Activated T-cell treated with anti-CD3 and anti-CD28 coated beads, Interleukin-2, amount 50 U/mL, for 48 hours (primary cell): Measurements from ENCODE around the gene DUSP7.
"Not testable (repeated sequence)": the region's sequence is repeated elsewhere in the genome, so short reads cannot be mapped to it uniquely, and the experiment has no call there.

Experiments
- DNase-seq, 2 experiments: peaks; one replicate each; pipeline ENCODE4 v3.0.0-alpha.2; 2020

The DUSP7 gene

DNA sequence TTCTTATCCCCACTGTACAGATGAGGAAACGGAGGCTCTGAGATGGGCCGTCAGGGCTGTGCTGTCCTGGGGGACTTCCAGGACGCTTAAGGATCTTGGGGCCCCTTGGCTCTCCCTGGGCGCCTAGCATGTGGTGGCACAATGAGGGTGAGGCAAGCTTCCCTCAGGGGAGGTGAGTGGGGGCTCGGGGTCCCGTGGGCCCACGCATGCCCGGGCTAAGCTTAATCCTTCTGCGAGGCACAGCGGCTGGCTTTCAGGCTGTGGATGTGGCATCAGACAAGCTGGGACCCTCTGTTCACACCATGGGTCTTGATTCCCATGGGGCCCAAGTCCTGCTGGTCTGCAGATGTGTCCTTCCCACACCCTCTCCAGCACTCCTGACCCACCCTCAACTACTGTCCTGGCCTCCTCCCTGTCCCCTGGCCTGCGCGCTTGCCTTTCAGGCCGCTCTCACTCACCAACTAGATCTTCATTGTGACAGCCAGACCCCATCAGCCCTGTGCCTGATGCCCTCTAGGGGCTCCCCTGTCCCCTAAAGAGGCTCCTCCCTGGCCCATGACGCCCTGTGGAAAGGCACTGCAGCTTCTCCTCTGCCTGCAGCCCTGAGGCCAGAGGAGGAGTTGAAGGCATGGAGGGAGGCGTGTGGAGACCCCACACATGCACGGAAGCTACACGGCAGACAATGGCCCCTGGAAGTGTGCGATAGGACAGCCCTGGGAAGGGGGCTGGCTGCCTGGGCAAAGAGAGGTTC, 11.3 kb downstream of the DUSP7 start:
- DNase-seq: no peak

DNA sequence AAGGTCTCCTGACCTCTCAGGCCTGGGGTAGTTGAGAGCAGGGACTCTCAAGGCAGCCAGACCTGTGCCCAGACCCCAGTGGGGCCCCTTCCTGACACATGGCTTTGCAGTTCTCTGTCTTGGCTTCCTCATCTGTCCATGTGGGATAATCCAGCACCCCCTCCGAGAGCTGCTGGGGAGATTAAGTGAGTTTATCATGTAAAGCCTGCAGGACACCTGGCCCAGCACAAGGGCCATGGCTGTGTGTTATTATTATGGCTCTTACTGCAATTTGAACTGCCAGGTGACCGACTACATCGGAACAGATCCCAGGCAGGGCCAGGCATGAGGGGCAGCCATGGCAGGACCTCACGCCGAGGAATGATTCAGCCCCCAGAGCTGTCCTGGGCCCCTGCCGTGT, 12.6 kb downstream of the DUSP7 start:
- no peak for DNase-seq

DNA sequence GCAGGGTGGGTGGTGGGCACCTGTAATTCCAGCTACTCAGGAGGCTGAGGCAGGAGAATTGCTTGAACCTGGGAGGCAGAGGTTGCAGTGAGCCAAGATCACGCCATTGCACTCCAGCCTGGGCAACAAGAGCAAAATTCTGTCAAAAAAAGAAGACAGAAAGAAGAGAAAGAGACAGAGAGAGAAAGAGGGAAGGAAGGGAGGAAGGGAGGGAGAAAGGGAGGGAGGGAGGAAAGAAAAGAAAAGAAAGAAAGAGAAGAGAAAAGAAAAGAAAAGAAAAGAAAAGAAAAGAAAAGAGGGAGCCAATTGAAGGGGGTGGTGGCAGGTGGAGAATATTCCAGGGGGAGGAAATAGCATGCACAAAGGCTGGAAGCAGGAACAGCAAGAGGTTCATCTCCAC, 13.3 kb downstream of the DUSP7 start:
- not testable (repeated sequence) for DNase-seq

DNA sequence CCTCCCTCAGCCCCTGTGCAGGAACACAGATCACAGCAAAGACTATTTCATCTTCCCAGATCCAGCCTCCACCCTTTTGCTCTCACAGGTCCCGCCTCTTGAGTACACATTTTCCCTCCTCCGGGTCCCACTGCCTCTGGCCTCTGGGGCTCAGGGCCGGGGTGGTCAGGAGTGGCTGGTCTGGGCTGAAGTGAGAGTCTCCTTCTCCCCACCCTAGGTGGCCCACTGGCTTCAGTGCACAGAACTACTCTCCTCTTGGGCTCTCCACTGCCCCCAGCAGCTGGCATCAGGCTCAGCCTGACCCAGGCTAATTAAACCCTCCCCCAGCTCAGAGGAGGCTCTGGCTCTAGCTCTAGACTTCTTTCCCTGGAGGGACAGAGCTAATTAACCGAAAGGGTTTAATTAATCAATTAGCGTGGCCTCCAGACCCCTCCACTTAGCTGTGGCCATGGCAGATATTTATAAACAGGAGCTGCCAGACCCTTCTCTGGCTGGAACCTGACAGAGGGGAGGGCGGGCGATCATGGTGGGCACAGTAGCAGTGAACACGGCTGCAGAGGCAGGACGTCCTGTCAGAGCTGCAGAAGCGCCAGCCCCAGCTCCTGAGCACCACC, 15.1 kb downstream of the DUSP7 start:
- DNase-seq: no peak

DNA sequence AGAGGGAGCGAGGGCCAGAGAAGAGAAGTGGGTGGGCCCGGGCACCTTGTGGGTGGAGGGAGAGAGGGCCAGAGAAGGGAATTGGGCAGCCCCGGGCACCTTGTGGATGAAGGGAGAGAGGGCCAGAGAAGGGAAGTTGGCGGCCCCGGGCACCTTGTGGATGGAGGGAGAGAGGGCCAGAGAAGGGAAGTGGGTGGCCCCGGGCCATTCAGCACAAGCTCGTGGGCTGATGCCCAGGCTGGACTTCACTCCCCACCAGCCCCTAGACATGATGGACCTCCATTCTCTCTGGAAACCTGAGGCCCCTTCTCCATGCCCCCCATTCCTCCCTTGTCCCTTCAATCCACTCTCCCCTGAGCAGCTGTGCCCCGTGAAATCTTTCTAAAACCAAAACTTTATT, 15.8 kb downstream of the DUSP7 start:
- no peak for DNase-seq

DNA sequence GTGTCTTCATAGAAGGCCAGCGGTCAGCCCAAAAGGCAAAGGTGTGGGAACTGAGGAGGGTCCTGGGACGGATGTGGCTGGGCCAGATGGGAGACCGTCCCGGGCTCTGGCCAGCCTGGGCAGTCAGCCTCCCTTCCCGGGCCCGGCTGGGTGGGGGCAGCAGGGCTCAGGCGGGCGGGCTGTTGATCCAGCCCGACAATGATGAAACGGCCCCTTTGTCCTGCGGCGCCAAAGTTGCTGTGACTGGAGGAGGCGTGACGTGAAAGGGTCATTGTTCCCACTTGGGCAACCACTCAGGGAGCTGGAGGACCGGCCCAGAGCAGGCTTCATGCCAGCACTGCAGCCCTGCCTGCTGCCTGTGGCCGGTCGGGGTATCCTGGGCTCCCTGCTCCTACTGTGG, 16.5 kb downstream of the DUSP7 start:
- no peak for DNase-seq

DNA sequence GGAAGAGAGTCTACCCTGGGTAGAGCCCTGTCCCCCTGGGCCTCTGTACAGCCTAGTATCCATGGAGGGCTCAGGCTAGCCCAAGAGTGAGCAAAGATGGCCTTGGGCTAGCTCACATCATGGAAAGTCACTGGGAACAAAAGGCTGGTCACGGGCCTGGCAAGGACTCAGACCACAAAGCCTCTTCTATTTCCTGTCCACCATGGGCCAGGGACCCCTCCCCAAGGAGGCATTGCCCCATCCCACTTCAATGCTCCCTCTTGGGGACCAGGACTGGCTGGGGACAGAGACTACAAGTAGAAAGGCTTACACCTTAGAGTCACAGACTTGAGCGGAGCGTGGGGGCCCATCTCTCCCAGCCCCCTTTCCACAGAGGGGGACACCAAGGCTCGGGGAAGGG, 16.9 kb downstream of the DUSP7 start:
- no peak for DNase-seq

DNA sequence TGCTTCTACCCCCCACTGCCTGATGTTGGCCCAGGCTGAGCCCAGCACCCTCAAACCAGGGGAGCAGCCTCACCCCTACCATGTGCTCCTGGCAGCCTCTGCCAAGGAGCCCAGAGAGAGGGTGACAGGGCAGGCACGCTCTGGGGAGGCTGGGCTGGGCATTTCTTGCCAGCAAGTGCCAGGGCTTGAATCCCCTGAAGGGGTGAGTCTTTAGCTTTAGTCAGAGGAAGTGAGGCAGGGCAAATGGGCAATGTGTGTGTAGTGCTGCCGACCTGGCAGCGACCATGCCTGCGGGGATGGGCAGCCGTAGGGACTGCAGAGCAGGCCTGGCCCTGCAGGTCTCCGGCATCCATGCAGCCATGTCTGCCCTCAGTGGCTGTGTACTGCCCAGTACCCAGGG, 18.1 kb downstream of the DUSP7 start:
- DNase-seq: no peak

DNA sequence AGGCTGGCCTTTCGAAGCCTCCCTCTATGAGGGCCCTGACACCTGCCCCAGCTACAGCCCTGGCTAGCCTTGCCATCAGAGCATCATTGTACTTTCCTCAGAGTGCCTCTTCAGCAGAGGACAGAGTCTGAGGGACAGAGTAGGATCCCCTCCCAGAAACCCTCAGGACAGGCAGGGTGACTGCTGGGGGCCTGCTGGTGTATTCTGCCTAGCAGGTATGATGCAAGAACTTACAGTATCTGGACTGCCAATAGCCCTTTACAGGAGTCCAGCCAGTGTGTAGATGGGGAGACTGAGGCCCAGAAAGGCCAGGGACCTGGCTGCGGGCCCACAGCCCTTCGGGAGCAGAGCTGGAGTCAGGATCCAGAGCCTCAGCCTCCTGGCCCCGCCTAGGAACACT, 19.1 kb downstream of the DUSP7 start:
- DNase-seq: no peak

DNA sequence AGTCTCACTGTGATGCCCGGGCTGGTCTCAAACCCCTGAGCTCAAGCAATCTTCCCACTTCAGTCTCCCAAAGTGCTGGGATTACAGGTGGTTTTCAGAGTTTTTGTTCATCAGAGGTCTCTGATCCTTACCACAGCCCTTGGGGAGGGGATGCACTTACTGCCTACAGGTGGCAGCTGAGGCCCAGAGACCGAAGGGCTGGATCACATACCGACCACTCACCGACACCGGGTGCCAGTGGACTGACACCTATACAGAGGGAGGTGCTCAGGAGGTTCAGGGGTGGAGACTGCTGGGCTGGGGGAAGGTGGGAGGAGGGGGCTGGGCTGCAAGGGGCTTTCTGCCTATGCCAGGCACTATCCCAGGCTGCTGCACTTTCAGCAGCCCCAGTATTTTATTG, 19.5 kb downstream of the DUSP7 start:
- DNase-seq: no peak

DNA sequence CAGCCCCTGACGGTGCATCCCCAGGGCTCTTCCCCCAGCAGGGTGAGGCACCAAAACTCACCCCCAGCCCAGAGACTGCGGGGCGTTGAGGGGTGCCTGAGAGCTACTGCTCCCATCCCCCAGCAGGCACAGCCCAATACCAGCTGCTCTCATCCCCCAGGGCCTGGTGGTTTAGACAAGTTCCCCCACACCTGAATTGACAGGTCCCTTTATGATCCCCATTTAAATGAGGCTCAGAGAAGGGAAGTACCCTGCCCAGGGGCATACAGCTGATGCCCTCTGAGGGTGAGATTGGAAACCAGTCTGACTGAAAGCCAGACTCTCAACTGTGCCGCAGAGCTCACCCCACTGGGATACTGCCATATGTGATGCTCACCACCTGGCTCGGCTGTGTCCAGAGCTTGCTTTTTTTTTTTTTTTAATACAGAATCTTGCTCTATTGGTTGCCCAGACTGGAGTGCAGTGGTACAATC, 20.1 kb downstream of the DUSP7 start:
- DNase-seq: no peak

DNA sequence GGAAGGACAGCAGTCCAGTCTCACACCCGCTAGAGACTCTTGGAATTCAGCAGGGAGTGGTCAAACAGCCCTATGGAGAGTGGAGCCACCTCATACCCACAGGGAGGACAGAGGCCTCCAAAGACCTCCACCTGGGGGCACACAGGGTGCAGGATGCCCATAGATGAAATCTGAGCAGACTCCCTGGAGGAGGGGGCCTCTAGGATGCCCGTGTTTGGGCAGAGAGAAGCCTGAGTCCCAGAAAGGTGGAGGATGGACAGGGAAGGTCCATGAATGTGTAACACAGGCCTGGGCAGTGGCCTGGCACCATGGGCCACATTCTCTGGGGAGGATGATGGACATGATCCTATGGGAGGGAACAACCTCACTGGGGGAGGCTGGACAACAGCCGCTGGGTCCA, 21.7 kb downstream of the DUSP7 start:
- no peak for DNase-seq

DNA sequence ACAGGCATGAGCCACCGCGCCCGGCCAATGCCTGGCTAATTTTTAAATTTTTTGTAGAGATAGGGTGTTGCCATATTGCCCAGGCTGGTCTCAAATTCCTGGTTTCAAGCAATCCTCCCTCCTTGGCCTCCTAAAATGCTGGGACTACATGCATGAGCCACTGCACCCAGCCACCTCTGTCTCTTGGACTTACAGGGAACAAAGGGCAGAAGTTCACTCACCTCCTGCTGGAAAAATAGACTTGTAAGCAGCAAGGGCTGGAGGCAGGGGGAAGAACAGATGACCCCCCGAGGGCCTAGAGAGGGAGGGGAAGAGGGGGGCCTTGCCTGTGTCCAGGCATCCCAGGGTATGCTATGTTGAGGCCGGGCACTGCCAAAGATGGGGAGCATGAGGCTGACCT, 22.2 kb downstream of the DUSP7 start:
- no peak for DNase-seq

DNA sequence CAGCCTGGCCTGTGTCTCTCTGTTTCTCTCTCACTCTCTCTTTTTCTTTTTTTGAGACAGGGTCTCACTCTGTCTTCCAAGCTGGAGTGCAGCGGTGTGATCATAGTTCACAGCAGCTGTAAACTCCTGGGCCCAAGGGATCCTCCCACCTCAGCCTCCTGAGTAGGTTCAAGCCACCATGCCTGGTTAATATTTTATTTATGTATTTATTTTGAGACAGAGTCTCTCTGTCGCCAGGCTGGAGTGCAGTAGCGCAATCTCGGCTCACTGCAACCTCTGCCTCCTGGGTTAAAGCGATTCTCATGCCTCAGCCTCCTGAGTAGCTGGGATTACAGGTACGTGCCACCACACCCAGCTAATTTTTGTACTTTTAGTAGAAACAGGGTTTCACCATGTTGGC, 22.6 kb downstream of the DUSP7 start:
- DNase-seq: not testable (repeated sequence)

DNA sequence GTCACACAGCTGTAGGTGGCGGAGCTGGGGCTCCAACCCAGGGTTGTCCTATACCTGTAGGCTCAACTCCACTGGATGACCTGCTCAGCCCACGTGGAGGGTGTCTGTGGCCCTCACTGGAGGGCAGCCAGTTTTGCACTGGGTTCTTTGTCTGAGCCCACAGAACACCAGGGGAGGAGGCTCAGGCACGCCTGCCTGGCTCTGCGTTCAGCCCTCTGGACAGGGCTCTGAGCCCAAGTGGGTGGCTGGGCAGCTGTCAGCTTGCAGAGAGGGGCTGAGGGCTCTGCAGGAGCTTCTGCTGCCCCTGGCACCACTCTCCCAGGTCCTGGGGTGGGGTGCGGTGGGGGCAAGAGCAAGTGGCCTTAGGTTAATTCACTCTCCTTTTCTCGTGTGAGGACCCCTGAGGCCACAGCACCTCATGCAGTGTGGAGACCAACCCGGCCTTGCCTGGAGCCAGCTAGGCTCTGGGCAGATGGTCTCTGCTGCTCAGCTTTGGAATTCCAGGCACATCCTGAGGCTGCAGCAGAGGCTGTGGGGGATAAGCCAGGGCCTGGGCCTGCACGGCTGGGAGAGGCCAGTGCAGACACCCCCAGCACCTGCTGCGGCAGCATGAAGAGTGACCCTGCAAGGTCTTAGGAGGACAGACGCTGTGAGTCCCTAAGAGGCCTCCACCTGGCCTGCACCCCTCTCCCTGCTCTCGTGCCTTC, 23.5 kb downstream of the DUSP7 start:
- DNase-seq: no peak

DNA sequence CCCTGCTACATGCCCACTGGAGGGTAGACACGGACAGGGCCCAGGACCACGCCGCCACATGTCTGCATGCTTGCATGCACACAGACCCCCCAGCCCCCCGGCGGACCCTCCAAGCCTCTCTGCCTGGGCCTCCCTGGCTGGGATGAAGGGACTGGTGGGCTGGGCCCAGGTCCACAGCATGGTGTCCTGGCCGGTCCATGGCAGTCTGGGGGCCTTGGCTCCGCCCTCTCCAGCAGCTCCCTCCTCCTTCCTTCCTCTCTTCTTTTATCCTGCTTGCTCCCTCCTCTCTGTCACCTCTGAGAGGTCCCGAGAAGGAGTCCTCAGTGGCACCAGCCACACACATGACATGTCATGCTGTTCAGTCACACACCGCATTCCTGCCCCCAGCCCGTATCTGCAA, 24.5 kb downstream of the DUSP7 start:
- no peak for DNase-seq

DNA sequence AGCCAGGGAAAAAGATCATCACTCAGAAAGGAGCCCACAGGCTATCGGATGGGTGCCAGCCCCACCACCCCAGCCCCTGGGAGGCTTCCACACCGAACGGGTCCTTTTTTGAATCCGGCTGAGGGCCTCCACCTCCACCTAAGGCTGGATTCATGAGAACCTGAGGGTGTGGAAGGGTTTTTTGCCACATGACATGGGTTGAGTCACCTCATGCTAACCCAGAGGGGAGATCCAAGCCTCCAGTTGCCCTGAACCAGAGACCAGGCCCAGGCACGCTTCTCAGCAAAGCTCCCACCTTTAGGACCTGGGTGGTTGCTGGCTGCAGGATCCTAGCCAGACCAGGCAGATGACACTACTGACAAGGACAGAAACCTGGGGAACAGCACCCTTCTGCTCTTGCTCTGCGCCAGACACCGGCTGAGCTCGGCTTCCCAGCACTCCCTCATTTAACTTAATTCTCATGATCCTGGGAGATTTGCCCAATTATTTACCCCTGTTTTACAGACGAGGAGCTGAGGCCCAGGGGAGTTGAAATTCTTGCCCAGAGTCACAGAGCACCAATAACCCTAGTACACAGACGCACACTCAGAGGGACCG, 25.6 kb downstream of the DUSP7 start:
- DNase-seq: no peak

DNA sequence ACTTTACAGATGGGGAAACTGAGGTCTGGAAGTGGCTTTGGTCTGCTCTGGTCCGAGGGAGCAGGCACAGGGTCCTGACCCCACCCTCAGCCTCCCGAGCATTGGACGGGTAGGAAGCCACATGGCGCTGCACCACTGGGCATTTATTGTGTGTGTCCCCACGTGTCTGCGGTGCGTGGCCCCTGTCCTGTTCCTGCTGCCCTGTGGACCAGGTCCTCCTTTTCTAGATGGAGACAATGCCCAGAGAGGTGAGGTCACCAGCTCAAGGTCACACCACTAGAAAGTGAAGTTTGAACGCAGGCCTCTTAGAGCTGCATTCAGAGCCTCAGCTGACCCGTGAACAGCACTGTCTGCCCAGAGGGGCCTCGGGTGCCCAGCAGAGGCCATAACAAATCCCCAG, 26.8 kb downstream of the DUSP7 start:
- no peak for DNase-seq

DNA sequence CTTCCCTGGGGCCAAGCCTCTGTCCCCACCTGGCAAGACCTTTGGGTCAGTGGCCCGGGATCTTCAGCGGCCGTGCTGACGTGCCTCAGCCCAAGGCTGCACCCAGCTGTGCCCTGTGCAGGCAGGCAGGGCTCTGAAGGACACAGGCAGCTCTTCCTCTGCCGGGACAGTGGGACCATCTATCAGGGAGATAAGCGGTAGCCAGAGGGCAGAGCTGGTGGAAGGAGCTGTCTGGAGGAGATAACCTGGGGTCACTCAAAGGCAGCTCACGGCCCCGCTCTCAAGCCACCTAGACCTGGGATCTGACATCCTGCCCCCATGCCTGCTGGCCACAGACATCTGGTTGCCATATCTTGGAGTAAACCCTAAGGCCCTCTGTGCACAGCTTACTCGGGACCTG, 27.3 kb downstream of the DUSP7 start:
- no peak for DNase-seq

DNA sequence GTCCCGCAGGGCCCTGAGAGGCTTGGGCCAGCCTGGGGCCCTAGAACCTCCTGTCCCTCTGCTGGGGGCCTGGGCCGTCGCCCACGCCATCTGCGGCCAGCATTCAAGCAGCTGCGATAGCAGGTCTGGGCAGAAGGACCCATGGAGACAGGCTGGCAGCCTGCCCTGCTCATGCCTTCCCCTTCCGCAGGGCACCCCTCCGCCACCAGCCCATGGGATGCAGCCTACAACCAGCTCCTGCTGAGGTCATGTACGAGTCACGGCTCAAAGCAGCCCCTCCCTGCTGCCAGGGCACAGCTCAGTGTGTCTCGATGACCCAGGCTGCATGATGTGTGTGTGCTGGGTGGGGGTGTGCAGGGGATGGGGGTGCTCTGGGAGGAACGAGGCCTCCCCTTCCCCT, 27.8 kb downstream of the DUSP7 start:
- no peak for DNase-seq

DNA sequence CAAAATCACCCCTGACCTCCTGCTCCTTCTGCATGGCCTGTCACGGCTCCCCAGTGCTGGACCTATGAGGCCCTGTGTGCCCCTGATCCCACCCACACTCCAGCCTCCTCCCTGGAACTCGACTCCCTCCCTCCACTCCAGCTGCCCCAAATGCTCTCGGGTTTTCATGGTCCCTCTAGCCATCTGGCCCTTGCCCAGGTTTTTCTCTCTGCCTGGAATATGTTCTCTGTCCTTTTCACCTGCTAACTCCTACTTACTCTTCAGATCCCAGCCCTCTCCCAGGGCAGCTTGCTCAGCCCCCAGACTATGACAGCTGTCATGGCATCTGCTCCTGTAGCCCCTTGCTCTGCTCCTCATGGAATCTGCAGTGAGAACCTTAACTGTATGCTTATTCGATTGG, 30.3 kb downstream of the DUSP7 start:
- DNase-seq: no peak

DNA sequence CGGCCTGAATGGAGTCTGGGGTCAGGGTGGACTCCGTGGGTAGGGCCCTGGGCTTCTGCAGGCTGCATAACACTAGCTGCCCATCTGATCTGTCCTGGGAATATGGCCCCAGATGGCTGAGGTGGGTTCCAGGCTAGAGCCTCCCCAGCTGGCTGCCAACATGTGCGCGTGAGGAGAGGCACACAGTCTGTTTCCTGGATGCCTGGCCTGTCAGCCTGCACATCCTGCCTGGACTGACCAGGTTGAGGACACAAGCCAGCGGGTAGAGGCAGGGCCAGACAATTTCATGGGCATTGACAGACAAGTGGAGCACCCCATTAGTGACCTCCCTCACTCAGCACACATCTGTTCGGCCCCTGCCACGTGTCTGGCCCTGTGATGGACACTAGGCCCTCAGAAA, 30.9 kb downstream of the DUSP7 start:
- DNase-seq: no peak

DNA sequence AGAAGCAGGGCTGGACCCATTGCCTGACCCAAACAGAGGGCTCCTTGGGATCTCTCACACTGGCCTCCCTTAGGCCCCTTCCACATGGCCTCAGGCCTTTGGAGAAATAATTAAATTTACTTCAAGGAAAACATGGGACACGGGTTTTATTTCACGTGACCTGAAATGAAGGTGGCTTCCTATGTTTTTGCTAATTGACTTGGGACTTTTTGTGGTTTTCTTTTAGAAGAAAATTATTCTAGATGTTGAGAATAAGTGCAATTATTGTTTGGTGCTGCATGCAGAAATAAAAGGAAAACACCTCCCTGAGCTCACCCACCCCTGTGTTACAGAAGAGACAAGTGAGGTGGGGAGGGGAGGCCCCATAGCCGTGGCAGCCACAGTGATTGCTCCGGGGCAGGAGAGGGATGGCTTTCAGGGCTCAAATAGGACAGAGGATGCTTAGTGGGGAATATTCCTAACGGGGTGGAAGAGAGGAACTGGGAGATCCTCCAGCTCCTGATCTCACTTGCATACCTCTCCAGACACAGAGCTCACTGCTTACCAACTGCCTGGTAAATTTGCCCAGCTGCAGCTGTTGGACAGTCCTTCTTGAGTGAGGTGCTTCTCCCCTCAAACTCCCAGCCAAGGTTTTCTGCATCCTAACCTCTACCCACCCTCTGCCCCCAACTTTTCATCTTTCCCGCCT, 31.5 kb downstream of the DUSP7 start:
- no peak for DNase-seq
